Liver (tissue), 3 donors: ENCODE results near the gene RPS6KA2.

Source experiments
- CTCF ChIP-seq: fragments of 150-350 bp; IDR thresholded peaks from 2 replicates; pipeline ENCODE4 v1.5.1; 2017; ENCODE audit warnings: improper control_type of control experiment, low read depth, low read length; ENCODE audit not compliant: missing input control
- FOXA1 ChIP-seq: IDR thresholded peaks from 2 replicates; pipeline ENCODE4 v1.6.1; 2016; ENCODE audit warnings: antibody characterized with exemption
- RAD21 ChIP-seq, 2 donors: IDR thresholded peaks; 2 replicates each; pipeline ENCODE4 v1.6.1; 2016; ENCODE audit warnings: antibody characterized with exemption in 2 of 2, mild to moderate bottlenecking in 2 of 2
- TF ChIP-seq, protein P1 (sequence below): IDR thresholded peaks from 2 replicates; pipeline ENCODE4 v1.6.1; 2016; ENCODE audit warnings: antibody characterized with exemption, mild to moderate bottlenecking
- donor health status: healthy.
- donor health status: healthy.

DNA sequence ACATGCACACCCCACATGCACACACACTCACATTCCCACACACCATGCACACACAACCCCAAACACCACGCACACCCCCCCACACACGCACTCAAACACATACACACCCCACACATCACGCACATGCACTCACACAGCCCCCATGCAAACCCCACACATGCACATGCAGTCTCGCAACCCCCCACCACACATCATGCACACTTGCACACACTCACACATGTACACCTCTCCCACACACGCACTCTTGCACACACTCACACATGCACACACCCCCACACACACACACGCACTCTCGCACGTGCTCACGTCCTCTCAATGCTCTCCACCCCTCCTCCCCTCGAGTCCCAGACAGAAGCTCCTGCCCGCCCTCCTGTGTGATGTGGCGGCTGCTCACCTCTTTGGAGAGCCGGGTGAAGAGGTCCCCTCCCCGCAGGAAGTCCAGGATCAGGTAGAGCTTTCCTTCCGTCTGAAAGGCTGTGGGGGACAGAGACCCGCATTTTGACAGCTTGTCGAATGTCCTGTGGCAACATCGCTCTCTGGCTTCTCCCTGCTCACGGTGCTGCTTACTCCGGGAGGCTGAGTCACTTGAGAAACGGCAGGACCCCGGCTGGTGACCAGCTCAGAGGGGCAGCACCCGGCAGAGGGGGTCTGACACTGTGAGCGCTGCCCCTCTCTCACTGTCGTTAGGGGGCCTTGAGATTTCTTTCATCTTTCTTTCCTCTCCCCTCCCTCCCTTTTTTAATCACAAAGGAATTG lies 119.1 kb downstream of the RPS6KA2 start:
- TF ChIP-seq CTCF = no peak
- TF ChIP-seq RAD21 (IDR thresholded peaks at IDR 0.05) = no peak
- no peak for TF ChIP-seq FOXA1
- TF ChIP-seq, protein P1, sequence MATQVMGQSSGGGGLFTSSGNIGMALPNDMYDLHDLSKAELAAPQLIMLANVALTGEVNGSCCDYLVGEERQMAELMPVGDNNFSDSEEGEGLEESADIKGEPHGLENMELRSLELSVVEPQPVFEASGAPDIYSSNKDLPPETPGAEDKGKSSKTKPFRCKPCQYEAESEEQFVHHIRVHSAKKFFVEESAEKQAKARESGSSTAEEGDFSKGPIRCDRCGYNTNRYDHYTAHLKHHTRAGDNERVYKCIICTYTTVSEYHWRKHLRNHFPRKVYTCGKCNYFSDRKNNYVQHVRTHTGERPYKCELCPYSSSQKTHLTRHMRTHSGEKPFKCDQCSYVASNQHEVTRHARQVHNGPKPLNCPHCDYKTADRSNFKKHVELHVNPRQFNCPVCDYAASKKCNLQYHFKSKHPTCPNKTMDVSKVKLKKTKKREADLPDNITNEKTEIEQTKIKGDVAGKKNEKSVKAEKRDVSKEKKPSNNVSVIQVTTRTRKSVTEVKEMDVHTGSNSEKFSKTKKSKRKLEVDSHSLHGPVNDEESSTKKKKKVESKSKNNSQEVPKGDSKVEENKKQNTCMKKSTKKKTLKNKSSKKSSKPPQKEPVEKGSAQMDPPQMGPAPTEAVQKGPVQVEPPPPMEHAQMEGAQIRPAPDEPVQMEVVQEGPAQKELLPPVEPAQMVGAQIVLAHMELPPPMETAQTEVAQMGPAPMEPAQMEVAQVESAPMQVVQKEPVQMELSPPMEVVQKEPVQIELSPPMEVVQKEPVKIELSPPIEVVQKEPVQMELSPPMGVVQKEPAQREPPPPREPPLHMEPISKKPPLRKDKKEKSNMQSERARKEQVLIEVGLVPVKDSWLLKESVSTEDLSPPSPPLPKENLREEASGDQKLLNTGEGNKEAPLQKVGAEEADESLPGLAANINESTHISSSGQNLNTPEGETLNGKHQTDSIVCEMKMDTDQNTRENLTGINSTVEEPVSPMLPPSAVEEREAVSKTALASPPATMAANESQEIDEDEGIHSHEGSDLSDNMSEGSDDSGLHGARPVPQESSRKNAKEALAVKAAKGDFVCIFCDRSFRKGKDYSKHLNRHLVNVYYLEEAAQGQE = no peak
